Vagina (tissue), 2 donors: Measurements from ENCODE around the gene PNPO.

ENCODE experiments used
- POLR2A ChIP-seq, 2 donors: fragments of 450-650 bp; IDR thresholded peaks; one replicate each; pipeline ENCODE4 v1.6.1; 2017; ENCODE audit warnings: antibody characterized with exemption in 2 of 2, mild to moderate bottlenecking in 2 of 2, moderate library complexity in 2 of 2
- POLR2AphosphoS5 ChIP-seq, 2 donors: sonication (generic); formaldehyde crosslinking; IDR thresholded peaks; one replicate each; pipeline ENCODE4 v1.9.0; 2017; ENCODE audit warnings: antibody characterized with exemption in 2 of 2, mild to moderate bottlenecking in 2 of 2, low read depth in 1 of 2; ENCODE audit not compliant: insufficient read depth in 1 of 2

DNA sequence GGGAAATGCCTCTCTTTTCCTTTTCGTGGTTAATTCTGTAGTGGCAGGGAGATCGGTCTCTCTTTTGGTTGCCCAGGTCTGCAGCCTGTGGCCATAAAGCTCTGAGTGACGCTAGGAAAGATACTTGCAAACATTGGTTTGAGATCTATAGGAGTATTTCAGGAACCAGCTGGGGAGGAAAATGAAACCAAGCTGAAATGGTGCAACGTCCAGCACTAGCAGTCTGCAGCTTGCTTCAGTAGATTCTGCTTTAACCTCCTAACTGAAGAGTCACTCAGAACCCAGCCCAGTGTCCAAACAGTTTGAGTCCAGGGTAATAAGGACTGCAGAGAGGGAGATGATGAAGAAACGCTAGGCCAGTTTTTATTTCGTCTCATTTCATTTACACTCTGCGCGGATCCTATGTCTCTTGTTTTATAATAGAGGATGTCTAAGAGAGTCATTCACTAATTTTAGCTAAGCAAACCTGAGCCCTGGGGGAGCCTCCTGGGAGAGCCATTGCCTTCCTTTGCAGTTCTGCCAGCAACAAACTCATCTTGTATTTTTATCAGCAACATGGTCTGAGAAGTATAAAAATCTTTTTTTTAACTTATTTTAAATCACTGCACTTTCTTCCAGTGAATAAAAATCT is 33.3 kb upstream of the PNPO start:
- TF ChIP-seq POLR2A (IDR thresholded peaks at IDR 0.05): no peak
- no peak for TF ChIP-seq POLR2AphosphoS5 (IDR thresholded peaks at IDR 0.05; ENCODE audit: insufficient read depth in 1 of 2, low read depth in 1 of 2)
